H7 (cell line): Measurements from ENCODE around the gene ST6GAL1. TPM values are rescaled to one million over a fixed set of nuclear protein-coding genes. Genes with fewer than 3 reads are reported as not detected.
"Not testable (repeated sequence)": the region's sequence is repeated elsewhere in the genome, so short reads cannot be mapped to it uniquely, and the experiment has no call there.

Experiments used
- DNase-seq: peaks from one replicate; pipeline ENCODE4 v3.0.0; 2012
- H3K27me3 ChIP-seq: 2 replicates; pipeline ENCODE4 v1.6.0; 2011; ENCODE audit warnings: mild to moderate bottlenecking, low read length; ENCODE audit not compliant: control insufficient read depth, insufficient read depth
- H3K36me3 ChIP-seq: replicated peaks from 2 replicates; pipeline ENCODE4 v1.5.1; 2011; ENCODE audit warnings: low read length; ENCODE audit not compliant: control insufficient read depth, insufficient read depth
- H3K4me3 ChIP-seq: 2 replicates; pipeline ENCODE4 v1.5.1; 2011; ENCODE audit warnings: low read depth, mild to moderate bottlenecking, control low read depth, low read length, moderate library complexity; ENCODE audit not compliant: insufficient read depth
- total RNA-seq: library from RNA; depleted of rRNA; stranded (reverse); fragments of >200 nt; shearing (Covaris generic); gene quantifications from 2 replicates; pipeline ENCODE4 v1.2.3, GENCODE V29; 2014

ST6GAL1 gene
- total RNA-seq, 1 experiment from 2014 or later = 53.5 TPM

DNA sequence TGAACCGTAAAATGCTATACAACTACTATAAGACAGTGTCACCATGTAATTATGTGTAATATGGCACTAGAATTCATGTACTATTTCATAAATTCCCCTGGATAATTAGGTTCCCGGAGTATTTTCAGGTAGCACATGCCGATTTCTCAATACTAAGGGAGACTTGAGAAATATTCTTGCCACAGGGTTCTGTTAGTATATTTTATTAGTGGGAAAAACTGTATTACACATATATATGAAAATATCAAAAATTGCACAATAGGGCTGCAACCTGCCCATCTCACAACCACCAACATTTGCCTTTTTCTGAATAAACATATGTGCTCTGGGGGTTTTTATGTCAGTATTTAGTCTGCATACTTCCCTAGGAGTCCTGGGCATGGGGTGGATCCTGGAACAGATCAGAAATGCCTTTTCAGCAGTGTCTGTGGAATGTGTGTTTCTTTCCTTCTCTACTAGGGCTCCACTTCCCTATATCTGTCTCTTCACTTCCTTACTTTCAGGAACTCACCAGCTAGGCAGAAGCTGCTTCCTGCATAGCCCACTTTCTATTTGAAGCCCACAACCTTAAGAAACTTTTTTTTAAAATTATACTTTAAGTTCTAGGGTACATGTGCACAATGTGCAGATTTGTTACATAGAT is 121.5 kb downstream of the ST6GAL1 start:
- Histone ChIP-seq H3K36me3 (peaks cover 10% of the 10 kb centered on the region), H3K27me3 (no peaks in the 10 kb centered on the region), H3K4me3 (no peak overlapping the region)
- DNase-seq = no peak

DNA sequence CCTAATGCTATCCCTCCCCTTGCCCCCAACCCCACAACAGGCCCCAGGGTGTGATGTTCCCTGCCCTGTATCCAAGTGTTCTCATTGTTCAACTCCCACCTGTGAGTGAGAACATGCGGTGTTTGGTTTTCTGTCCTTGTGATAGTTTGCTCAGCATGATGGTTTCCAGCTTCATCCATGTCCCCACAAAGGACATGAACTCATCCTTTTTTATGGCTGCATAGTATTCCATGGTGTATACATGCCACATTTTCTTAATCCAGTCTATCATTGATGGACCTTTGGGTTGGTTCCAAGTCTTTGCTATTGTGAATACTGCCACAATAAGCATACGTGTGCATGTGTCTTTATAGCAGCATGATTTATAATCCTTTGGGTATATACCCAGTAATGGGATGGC is 122.1 kb downstream of the ST6GAL1 start:
- DNase-seq, H3K4me3 ChIP-seq, H3K27me3 ChIP-seq: not testable (repeated sequence)
- H3K36me3 ChIP-seq = peaks cover 10% of the 10 kb centered on the region

DNA sequence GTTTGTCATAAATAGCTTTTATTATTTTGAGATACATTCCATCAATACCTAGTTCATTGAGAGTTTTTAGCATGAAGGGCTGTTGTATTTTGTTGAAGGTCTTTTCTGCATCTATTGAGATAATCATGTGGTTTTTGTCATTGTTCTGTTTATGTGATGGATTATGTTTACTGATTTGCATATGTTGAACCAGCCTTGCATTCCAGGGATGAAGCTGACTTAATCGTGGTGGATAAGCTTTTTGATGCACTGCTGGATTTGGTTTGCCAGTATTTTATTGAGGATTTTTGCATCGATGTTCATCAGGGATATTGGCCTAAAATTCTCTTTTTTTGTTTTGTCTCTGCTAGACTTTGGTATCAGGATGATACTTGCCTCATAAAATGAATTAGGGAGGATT is 124.1 kb downstream of the ST6GAL1 start:
- not testable (repeated sequence) for H3K27me3 ChIP-seq, H3K4me3 ChIP-seq, DNase-seq
- H3K36me3 ChIP-seq = peaks cover 16% of the 10 kb centered on the region

DNA sequence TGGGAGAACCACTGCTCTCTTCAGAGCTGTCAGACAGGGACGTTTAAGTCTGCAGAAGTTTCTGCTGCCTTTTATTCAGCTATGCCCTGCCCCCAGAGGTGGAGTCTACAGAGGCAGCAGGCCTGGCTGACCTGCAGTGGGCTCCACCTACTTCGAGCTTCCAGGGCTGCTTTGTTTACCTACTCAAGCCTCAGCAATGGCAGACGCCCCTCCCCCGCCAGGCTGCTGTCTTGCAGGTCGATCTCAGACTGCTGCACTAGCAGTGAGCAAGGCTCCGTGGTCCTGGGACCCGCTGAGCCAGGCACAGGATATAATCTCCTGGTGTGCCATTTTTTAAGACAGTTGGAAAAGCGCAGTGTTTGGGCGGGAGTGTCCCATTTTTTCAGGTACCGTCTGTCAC is 127.5 kb downstream of the ST6GAL1 start:
- not testable (repeated sequence) for H3K36me3 ChIP-seq, H3K27me3 ChIP-seq, H3K4me3 ChIP-seq, DNase-seq

DNA sequence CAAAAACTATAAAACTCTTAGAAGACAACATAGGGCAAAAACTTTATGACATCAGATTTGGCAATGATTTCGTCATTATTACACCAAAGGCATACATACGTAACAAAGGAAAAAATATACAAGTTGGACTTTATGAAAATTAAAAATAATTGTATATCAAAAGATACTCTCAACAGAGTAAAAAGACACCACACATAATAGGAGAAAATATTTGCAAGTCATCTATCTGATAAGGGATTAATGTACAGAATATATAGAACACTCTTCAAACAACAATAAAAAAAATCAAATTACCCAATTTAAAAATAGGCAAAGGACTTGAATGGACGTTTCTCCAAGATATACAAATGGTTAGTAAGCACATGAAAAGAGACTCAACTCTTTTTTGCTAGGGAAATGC is 131.4 kb downstream of the ST6GAL1 start:
- no peak for DNase-seq
- Histone ChIP-seq H3K36me3 (peaks cover 8% of the 10 kb centered on the region), H3K27me3 (no peaks in the 10 kb centered on the region), H3K4me3 (no peak overlapping the region)

DNA sequence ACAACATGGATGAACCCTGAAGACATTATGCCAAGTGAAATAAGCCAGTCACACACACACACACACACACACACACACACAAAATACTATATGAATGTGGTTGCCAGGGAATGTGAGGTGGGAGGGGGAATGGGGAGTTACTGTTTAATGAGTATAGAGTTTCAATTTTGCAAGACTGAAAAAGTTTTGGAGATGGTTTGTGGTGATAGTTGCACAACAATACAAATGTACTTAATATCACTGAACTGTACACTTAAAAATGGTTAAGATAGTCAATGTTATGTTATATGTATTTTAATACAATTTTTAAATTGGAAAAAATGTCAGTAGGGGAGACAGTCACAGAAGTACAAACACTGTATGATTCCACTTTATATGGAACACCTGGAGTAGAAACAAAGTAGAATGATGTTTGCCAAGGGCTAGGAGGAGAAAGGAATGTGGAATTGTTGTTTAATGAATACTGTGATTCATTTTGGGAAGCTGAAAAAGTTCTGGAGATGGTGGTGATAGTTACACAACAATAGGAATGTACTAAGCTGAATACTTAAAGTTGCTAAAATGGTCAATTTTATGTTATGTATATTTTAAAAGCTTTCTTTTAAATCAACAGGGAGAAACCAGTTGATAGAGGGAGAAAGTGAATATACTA is 132.3 kb downstream of the ST6GAL1 start:
- DNase-seq = no peak
- Histone ChIP-seq H3K36me3 (peaks cover 7% of the 10 kb centered on the region), H3K4me3 (no peak overlapping the region), H3K27me3 (no peaks in the 10 kb centered on the region)

DNA sequence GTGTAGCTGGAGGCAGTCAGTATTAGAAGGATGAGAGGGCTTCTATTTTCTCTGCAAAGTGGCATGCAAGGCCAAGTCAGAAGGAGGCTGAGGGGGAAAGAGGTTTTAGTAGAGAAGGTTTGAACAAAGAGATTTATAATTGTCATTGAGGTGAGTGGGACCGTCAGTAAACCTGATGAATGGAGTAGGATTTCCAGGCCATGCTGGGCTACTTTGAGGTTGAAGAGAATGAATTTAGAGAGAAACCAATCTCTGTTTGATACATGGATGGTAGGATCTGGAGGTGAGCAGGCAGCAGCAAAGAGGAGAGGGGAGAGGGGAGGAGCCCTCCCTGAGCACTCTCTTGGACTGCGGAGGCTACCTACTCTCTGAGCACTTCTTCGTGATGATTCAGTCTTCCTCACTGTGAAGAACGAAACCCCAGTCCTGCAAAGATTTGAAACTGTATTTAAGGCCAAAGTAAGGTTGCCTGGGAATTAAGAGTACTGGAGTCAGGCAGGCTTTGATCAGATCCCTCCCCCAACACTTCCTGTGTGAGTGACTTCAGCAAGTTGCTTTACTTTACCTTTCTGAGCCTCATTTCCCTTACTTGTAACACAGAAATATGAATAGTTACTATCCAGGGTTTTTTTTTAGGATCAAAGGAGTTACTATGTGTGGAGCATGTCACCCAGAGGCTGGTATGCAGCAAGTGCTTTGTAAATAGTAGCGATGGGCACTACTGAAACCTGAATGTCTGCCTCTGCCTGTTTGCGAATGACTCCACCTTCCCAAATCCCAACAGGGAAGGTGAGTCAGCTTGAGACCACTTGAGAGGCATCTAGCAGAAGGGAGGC is 133.2 kb downstream of the ST6GAL1 start:
- peaks cover 7% of the 10 kb centered on the region for H3K36me3 ChIP-seq
- no peak for DNase-seq
- H3K4me3 ChIP-seq = no peak overlapping the region
- H3K27me3 ChIP-seq = no peaks in the 10 kb centered on the region

DNA sequence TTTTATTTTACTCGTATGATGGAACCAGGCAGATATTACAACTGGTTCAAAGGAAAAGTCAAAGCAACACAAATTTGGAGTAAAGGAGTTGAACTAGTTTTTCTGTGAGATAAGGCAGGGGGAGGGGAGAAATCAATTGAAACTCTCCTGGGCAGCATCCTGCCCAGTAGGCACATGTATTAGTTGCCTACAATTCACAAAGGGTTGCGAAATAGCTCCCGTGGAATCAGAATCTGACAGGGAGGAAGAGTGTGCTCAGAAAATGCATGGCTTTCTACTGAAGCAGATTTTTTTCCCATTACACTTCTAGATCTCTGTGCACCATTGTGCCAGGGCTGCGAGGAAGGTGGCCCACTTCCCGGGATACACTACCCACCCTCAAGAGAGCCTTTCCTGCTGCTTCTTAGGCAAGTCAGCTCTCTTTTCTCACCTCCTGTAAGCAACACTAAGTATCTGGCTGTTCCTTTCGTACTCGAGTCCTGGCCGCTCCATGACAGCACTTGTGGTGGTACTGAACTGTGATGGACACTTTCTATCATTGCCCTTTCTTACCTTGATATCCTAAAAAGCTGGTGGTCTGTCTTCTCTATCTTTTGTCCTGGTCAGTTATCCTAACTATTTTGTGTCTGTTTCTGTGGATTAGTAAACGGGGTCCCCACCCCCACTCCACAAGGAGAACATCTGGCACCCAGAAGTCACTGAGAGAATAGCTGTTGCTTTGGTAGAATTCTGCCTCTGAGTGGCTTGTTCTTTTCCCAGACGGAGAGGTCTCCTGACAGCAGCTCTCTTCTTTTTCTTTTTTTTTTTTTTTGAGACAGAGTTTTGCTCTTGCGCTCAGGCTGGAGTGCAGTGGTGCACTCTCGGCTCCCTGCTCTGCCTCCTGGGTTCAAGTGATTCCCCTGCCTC is 134.1 kb downstream of the ST6GAL1 start:
- H3K36me3 ChIP-seq = peaks cover 1% of the 10 kb centered on the region; the same call in 1 of the 2 replicates
- H3K27me3 ChIP-seq = no peaks in the 10 kb centered on the region
- no peak for DNase-seq
- no peak overlapping the region for H3K4me3 ChIP-seq

DNA sequence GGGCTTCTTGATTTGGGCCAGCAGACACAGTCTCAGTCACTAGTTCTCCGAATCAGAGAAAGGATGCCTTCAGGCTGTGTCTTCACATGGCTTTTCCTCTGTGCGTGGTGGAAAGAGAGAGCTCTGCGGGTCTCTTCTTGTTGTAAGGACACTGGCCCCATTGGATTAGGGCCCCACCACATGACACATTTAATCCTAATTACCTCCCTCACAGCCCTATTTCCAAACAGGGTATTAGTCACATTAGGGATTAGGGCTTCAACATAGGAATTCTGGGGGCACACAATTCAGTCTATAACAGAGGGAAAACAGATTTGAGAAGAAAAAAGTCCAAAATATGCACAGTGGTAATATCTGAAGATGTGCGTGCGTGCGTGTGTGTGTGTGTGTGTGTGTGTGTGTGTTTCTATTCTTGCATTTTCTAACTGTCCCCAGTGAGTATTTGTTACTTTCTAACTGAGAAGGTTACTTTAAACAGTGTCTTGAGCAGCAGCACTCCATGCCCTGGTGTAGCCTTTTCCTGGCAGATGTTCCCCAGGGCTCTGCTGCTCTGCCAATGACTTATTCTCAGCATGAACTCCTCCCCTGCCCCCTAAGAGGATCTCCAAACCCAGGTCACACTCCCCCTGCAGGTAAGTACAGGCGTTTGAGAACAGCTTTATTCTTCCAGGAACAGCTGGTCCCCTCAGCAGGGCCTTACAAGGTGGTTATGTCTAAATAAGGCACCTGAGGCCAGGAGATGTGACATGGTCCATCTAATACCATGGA is 136.1 kb downstream of the ST6GAL1 start:
- H3K27me3 ChIP-seq = no peaks in the 10 kb centered on the region
- peak; percentile 84 for DNase-seq

DNA sequence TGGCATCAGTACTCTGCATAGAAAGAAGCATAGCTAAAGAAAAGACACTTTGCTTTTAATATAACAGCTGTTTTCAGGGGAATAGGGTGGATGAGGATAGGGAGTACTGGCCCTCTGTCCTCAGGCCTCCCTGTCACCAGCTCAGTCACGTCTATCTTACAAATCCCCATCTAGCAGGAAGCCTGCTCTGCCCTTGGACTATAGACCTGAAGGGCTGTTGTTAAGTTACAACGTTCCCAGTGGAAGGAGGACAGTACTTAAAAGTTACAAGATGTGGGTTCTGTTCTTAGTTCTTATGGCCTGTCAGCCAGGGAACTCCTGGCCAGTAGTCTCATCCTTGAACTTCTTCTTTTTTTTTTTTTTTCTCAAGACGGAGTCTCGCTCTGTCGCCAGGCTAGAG is 138.5 kb downstream of the ST6GAL1 start:
- Histone ChIP-seq H3K27me3 (no peaks in the 10 kb centered on the region), H3K36me3 (peaks cover 6% of the 10 kb centered on the region), H3K4me3 (no peak overlapping the region)
- no peak for DNase-seq

More for the DNA sequence above, 136.1 kb downstream of the ST6GAL1 start:
- H3K4me3 ChIP-seq = no peak overlapping the region
- H3K36me3 ChIP-seq = no peaks in the 10 kb centered on the region; the same call in 1 of the 2 replicates

DNA sequence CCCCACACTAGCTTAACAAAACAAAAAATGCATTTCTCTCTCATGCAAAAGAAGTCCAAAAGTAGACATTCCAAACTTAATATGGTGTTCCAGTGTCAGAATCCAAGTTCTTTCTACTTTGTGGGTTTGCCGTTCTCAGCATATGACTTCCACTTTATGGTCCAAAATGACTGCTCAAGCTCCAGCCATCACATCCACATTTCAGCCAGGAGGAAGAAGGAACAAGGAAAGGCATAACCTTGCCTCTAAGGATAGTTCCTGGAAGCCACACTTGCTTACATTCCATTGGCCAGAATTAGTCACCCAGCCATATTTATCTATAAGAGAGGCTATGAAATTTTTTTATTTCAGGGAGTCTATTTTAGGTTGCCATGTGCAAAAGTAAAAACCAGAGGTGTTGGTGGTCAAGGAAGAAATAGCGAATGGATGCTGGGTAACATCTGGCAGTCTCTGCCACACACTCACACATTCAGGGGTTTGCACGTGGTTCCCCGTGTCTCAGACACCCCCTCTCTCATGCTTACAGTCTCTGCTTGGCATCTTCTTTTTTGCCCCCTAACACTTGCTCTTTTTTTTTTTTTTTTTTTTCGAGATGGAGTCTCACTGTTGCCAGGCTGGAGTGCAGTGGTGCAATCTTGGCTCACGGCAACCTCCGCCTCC is 139.7 kb downstream of the ST6GAL1 start:
- Histone ChIP-seq H3K36me3 (peaks cover 7% of the 10 kb centered on the region), H3K4me3 (no peak overlapping the region), H3K27me3 (no peaks in the 10 kb centered on the region)
- DNase-seq = no peak

DNA sequence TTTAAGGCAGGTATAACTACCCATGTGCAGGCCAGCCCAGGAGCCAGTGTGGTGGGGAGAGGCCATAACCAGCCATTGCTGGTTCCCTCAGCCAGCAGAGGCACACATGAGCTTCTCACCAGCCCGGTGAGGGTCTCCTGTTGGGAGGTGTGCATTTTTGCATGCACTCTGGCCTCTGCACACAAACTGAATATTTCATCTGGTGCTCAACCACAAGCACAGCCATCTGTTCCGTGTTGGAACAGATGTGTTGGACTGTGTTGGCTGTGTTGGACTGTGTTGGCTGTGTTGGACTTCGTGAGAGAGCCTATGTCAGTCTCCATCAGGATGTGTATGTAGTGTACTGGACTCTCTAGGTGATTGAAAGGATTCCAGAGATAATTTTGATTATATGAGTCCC is 141.8 kb downstream of the ST6GAL1 start:
- no peak for DNase-seq
- Histone ChIP-seq H3K27me3 (no peaks in the 10 kb centered on the region), H3K4me3 (no peak overlapping the region), H3K36me3 (peaks cover 13% of the 10 kb centered on the region)

DNA sequence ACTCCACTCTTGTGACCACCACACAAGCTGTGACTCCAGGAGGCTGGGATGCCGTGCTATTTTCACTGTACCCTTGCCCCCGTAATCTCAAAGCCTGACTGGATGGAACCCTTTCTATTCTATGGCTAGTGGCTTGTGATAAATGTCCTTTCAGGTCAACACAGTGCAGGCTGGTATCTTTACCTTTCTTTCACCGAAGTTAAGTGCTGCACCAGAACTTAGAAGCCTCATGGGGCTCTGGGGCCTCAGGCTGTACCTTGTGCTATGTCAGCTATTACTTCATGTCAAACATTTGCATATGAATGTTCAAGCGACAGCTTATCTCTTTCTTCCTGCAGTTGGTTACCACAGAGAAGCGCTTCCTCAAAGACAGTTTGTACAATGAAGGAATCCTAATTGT is 142.2 kb downstream of the ST6GAL1 start:
- H3K27me3 ChIP-seq = no peaks in the 10 kb centered on the region
- DNase-seq = no peak
- H3K36me3 ChIP-seq = peaks cover 17% of the 10 kb centered on the region
- no peak overlapping the region for H3K4me3 ChIP-seq
